Amniotic stem cell (primary cell): ENCODE measurements around the gene PRG3.
"Not testable (repeated sequence)": the region's sequence is repeated elsewhere in the genome, so short reads cannot be mapped to it uniquely, and the experiment has no call there.

ENCODE experiments used
- DNase-seq: peaks from one replicate; lab custom pipeline; 2025; lab: John Stamatoyannopoulos, UW

The PRG3 gene

GRCh38 chr11:57408771-57409170 lies 27.8 kb upstream of the PRG3 start:
- no peak for DNase-seq

- no peak for DNase-seq
Measured at GRCh38 chr11:57407941-57408475, 27.1 kb upstream of the PRG3 start.

GRCh38 chr11:57407010-57407920 lies 26.3 kb upstream of the PRG3 start:
- DNase-seq = no peak

- no peak for DNase-seq
Measured at GRCh38 chr11:57406337-57406904, 25.5 kb upstream of the PRG3 start.

GRCh38 chr11:57405271-57405860 lies 24.4 kb upstream of the PRG3 start:
- DNase-seq = no peak

- no peak for DNase-seq
Measured at GRCh38 chr11:57403802-57404147, 22.8 kb upstream of the PRG3 start.

GRCh38 chr11:57403003-57403801 lies 22.3 kb upstream of the PRG3 start:
- DNase-seq = not testable (repeated sequence)

- no peak for DNase-seq
Measured at GRCh38 chr11:57402188-57403002, 21.4 kb upstream of the PRG3 start.

GRCh38 chr11:57399972-57400578 lies 19.1 kb upstream of the PRG3 start:
- no peak for DNase-seq

GRCh38 chr11:57399221-57399620 lies 18.3 kb upstream of the PRG3 start:
- DNase-seq = no peak

- no peak for DNase-seq
Measured at GRCh38 chr11:57397394-57397990, 16.5 kb upstream of the PRG3 start.

GRCh38 chr11:57396744-57397143 lies 15.8 kb upstream of the PRG3 start:
- no peak for DNase-seq

- no peak for DNase-seq
Measured at GRCh38 chr11:57395905-57396623, 15.1 kb upstream of the PRG3 start.

GRCh38 chr11:57394203-57394965 lies 13.4 kb upstream of the PRG3 start:
- no peak for DNase-seq

GRCh38 chr11:57392763-57393105 lies 11.8 kb upstream of the PRG3 start:
- DNase-seq = no peak

GRCh38 chr11:57392066-57392762 lies 11.3 kb upstream of the PRG3 start:
- DNase-seq = no peak

- no peak for DNase-seq
Measured at GRCh38 chr11:57391539-57391938, 10.6 kb upstream of the PRG3 start.

GRCh38 chr11:57391111-57391510 lies 10.2 kb upstream of the PRG3 start:
- no peak for DNase-seq

- no peak for DNase-seq
Measured at GRCh38 chr11:57390535-57390934, 9.6 kb upstream of the PRG3 start, which contains the start of gene PRG2. PRG2 (minus strand) TSS chr11:57390650; CDS start chr11:57389944, 706 bp downstream.
